NCI-H2227 (cell line): ENCODE results near the gene CDKAL1.

Experiments used
- DNase-seq: peaks from one replicate; lab custom pipeline; 2025; ENCODE audit not compliant: unreplicated experiment; lab: John Stamatoyannopoulos, UW

Gene CDKAL1

GRCh38 chr6:21151530-21151929 lies 617.3 kb downstream of the CDKAL1 start:
- no peak for DNase-seq

- DNase-seq: no peak
Observed at GRCh38 chr6:21157186-21157929, 623.1 kb downstream of the CDKAL1 start.

- DNase-seq: peak; percentile 75
Observed at GRCh38 chr6:21158149-21158548, 623.9 kb downstream of the CDKAL1 start.

GRCh38 chr6:21158873-21159272 lies 624.6 kb downstream of the CDKAL1 start:
- DNase-seq: no peak

- DNase-seq: no peak
Observed at GRCh38 chr6:21159465-21159864, 625.2 kb downstream of the CDKAL1 start.

GRCh38 chr6:21161707-21162106 lies 627.5 kb downstream of the CDKAL1 start:
- DNase-seq: no peak

GRCh38 chr6:21163110-21163837 lies 629.0 kb downstream of the CDKAL1 start:
- DNase-seq: no peak

GRCh38 chr6:21163838-21164180 lies 629.6 kb downstream of the CDKAL1 start:
- no peak for DNase-seq

- DNase-seq: no peak
Observed at GRCh38 chr6:21164768-21165326, 630.6 kb downstream of the CDKAL1 start.

- DNase-seq: no peak
Observed at GRCh38 chr6:21166754-21167153, 632.5 kb downstream of the CDKAL1 start.

- no peak for DNase-seq
Observed at GRCh38 chr6:21167790-21168189, 633.5 kb downstream of the CDKAL1 start.

GRCh38 chr6:21171801-21172200 lies 637.5 kb downstream of the CDKAL1 start:
- no peak for DNase-seq

GRCh38 chr6:21173031-21173430 lies 638.8 kb downstream of the CDKAL1 start:
- DNase-seq: no peak

- DNase-seq: no peak
Observed at GRCh38 chr6:21173678-21174077, 639.4 kb downstream of the CDKAL1 start.

GRCh38 chr6:21176197-21176596 lies 641.9 kb downstream of the CDKAL1 start:
- no peak for DNase-seq

GRCh38 chr6:21180155-21180554 lies 645.9 kb downstream of the CDKAL1 start:
- DNase-seq: no peak

- no peak for DNase-seq
Observed at GRCh38 chr6:21180800-21181337, 646.6 kb downstream of the CDKAL1 start.

- DNase-seq: no peak
Observed at GRCh38 chr6:21181866-21182265, 647.6 kb downstream of the CDKAL1 start.

- DNase-seq: no peak
Observed at GRCh38 chr6:21182589-21182988, 648.3 kb downstream of the CDKAL1 start.

GRCh38 chr6:21185861-21186478 lies 651.7 kb downstream of the CDKAL1 start:
- DNase-seq: peak; percentile 86

GRCh38 chr6:21186479-21187055 lies 652.3 kb downstream of the CDKAL1 start:
- DNase-seq: no peak
